Smooth muscle cell of the coronary artery (primary cell): ENCODE data around the gene ARMH2. TPM values are rescaled to one million over a fixed set of nuclear protein-coding genes. Genes with fewer than 3 reads are reported as not detected.

Experiments
- total RNA-seq: library from RNA; depleted of rRNA; stranded (reverse); fragments of >200 nt; gene quantifications from 2 replicates; pipeline ENCODE4 v1.2.3, GENCODE V29; 2014; ENCODE audit warnings: low replicate concordance

Gene ARMH2
- not detected in 2 replicates for total RNA-seq

GRCh38 chr6:24798740-24799540 lies at the start of gene ARMH2:
Gene ARMH2 (minus strand): TSS chr6:24798917. CDS start chr6:24798857, 60 bp downstream.

DNA sequence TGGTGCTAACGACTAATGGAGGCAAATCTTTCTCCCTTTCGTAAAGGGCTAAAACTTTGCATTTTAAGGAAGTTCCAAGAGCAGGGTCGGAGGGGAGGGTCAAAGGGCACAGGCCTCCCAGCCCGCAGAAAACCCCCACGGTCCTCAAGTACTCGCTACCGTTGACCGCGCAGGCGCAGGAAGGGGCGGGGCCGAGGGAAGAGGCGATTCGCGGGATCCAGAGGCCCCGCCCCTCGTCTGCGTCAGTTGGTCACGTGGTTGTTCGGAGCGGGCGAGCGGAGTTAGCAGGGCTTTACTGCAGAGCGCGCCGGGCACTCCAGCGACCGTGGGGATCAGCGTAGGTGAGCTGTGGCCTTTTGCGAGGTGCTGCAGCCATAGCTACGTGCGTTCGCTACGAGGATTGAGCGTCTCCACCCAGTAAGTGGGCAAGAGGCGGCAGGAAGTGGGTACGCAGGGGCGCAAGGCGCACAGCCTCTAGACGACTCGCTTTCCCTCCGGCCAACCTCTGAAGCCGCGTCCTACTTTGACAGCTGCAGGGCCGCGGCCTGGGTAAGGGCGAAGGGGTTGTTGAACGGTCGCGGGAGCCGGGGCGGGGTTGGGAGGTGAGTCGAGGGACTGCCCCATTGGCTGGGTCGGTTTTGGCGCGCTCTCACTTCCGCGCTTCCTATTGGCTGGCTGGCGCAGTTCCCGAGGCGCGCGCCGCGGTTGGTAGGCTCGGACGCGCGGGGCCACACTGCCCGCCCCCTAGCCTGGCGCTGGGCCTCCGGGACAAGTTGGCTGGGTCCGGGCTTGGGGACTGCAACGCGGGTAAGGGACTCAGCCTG lies 23.8 kb downstream of the ARMH2 start, which contains the start of gene GMNN:
Gene GMNN (plus strand): TSS at position 242 of the 824 bp plus-strand sequence. CDS start 2,310 bp downstream, outside the sequence.

Other genes starting within 250 kb of the ARMH2 start
- 0.12 TPM in 1 of 2 replicates, not detected in the other for gene KIAA0319, start 152.7 kb downstream of the ARMH2 start, total RNA-seq
- gene TDP2, start 132.0 kb downstream of the ARMH2 start, total RNA-seq, result 15.6 and 37.8 TPM in 2 replicates
- 9.1 and 12.4 TPM in 2 replicates for gene ACOT13, start 131.8 kb downstream of the ARMH2 start, total RNA-seq
- gene C6orf62, start 79.8 kb downstream of the ARMH2 start, total RNA-seq, result 39.3 and 73.7 TPM in 2 replicates
- gene GMNN, start 24.0 kb downstream of the ARMH2 start, total RNA-seq, result 13.4 and 22.2 TPM in 2 replicates
- 0.23 TPM in 1 of 2 replicates, not detected in the other for gene RIPOR2, start 137.0 kb upstream of the ARMH2 start, total RNA-seq